GM20000 (cell line): ENCODE results near the gene ZYX.

Experiments used
- DNase-seq: peaks from one replicate; pipeline ENCODE4 v3.0.0; 2012; ENCODE audit warnings: low spot score
- TF ChIP-seq, protein P1 (sequence below): IDR thresholded peaks from 2 replicates; pipeline ENCODE4 v1.5.1; 2012; ENCODE audit warnings: mild to moderate bottlenecking, control low read depth; ENCODE audit errors: extremely low read depth, missing control alignments

The ZYX gene

GRCh38 chr7:143405173-143406001, 24.2 kb downstream of the ZYX start:
- no peak for DNase-seq
- TF ChIP-seq, protein P1, sequence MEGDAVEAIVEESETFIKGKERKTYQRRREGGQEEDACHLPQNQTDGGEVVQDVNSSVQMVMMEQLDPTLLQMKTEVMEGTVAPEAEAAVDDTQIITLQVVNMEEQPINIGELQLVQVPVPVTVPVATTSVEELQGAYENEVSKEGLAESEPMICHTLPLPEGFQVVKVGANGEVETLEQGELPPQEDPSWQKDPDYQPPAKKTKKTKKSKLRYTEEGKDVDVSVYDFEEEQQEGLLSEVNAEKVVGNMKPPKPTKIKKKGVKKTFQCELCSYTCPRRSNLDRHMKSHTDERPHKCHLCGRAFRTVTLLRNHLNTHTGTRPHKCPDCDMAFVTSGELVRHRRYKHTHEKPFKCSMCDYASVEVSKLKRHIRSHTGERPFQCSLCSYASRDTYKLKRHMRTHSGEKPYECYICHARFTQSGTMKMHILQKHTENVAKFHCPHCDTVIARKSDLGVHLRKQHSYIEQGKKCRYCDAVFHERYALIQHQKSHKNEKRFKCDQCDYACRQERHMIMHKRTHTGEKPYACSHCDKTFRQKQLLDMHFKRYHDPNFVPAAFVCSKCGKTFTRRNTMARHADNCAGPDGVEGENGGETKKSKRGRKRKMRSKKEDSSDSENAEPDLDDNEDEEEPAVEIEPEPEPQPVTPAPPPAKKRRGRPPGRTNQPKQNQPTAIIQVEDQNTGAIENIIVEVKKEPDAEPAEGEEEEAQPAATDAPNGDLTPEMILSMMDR, result no peak

DNA sequence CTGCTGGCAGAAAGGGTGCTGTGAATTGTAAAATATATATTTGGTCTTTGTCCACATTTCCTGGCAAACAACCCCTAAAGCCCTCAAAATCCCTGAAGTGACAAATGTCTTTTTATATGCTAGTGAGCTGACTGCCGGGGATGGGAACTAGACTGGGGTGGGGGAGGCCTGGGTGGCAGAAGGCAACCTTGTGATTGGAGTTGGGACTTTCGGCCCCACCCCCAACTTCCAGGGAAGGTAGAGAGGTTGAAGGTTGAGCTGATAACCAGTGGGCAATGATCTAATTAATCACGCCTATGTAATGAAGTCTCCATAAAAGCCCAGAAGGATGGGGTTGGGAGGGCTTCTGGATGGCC, 24.8 kb downstream of the ZYX start:
- TF ChIP-seq, protein P1, result no peak
- DNase-seq, result no peak

- TF ChIP-seq, protein P1, result no peak
Measured at GRCh38 chr7:143407287-143408251, 26.4 kb downstream of the ZYX start.

DNA sequence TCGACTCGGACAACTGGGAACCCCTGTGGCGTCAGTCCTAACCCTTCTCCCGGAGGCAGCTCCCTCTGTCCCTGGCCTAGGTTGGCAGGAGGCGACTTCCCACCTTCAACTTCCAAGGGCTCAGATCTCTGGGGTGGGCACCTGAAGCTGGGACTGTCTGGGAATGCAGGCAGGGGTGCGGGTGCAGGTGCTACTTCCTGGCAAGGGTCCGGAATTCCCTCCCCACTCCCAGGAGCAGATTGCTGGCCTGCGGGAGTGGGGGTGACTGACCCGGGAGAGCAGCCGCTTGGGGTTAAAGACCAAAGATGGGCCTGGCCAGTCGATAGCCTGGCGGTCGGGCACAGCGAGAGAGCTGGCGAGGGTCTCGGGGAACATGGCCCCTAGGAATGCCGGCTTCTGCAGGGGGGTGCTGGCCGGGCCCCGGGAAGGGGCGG, 27.1 kb downstream of the ZYX start:
- DNase-seq, result no peak
- TF ChIP-seq, protein P1, result no peak

More at GRCh38 chr7:143407287-143408251, 26.4 kb downstream of the ZYX start:
- DNase-seq, result peak; percentile 51

DNA sequence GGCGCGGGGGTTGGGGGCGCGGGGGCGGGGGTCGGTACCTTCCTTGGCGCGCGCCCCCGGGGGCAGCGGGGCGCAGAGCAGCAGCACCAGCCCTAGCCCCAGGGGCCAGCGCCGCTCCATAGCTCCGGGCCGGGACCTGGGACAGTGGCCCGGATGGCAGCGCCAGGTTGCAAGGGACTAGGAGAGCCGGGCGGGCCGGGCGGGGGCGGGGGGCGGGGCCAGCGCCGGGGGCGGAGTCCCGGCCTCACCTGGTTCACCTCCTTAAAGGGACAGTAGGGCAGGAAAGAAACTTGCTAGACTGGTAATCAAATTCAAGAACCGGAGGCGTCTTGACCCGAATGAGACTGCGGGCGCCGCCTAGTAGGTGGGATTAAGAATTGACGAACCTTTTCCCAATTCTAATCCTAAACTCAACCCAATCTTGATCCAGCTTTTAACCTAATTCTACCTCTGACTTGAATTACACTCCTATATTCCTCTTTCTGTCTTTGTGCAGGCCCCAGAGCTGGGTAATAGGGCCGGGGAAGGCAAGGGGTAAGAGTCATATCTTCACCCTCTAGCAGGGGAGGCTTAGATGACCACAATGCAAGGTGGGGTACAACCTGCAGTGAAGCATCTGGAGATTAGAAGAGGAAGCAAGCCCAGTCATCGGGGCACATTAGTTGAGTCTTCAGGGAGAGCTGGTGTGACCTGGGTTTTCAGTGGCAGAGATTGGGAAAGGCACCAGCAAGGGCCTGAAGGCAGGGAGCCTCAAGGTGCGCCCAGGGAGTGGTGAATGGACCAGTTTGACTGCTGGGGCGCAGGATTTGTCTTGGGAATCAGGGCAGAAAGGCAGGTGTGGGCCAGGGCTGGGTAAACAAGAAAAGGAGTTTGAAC, 27.8 kb downstream of the ZYX start, which contains the start of gene EPHA1:
Gene EPHA1, minus strand, starts transcription at position 171 of the 876 bp plus-strand sequence. Its CDS starts 51 bp downstream, at position 120.
- peak; percentile 68 for DNase-seq
- TF ChIP-seq, protein P1, result no peak

DNA sequence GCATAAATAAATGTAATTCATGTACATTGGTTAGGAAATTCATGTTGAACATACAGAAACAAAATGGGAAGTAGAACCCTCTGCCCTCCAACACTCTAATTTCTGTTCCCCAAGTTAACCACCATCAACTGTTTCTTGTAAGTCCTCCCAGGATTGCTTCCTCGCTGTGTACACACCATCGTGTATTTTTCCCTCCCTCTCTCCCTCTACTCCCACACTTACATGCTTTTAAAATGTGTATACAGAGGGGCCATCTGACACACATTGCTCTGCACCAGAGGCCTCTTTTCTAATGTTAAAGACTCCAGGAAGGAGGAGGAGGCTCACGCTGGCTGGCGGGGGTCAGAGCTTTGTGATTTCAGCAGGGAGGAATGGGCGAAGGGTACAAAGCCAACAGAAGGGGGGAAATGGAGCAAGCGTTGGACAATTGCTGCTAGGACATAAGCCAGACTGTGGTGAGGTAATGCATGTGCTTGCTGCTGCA, 29.4 kb downstream of the ZYX start:
- TF ChIP-seq, protein P1, result no peak
- DNase-seq, result no peak
